ENCODE results near the gene PDCD5.

PDCD5 gene

GRCh38 chr19:32599736-32600157 is 18.8 kb downstream of the PDCD5 start:
- peak; percentile 86 for DNase-seq (ENCODE audit: low read depth)
- TF ChIP-seq, protein P1, sequence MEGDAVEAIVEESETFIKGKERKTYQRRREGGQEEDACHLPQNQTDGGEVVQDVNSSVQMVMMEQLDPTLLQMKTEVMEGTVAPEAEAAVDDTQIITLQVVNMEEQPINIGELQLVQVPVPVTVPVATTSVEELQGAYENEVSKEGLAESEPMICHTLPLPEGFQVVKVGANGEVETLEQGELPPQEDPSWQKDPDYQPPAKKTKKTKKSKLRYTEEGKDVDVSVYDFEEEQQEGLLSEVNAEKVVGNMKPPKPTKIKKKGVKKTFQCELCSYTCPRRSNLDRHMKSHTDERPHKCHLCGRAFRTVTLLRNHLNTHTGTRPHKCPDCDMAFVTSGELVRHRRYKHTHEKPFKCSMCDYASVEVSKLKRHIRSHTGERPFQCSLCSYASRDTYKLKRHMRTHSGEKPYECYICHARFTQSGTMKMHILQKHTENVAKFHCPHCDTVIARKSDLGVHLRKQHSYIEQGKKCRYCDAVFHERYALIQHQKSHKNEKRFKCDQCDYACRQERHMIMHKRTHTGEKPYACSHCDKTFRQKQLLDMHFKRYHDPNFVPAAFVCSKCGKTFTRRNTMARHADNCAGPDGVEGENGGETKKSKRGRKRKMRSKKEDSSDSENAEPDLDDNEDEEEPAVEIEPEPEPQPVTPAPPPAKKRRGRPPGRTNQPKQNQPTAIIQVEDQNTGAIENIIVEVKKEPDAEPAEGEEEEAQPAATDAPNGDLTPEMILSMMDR (conservative IDR thresholded peaks at IDR 0.05; ENCODE audit: low read depth, low read length): peak; percentile 79
- no peak overlapping the region for H3K4me3 ChIP-seq (ENCODE audit: low read depth, low read length)

- TF ChIP-seq, protein P1 (conservative IDR thresholded peaks at IDR 0.05; ENCODE audit: low read depth, low read length): no peak
- no peak overlapping the region for H3K4me3 ChIP-seq (ENCODE audit: low read depth, low read length)
- no peak for DNase-seq (ENCODE audit: low read depth)
Observed at GRCh38 chr19:32603961-32604360, 23.0 kb downstream of the PDCD5 start.

- TF ChIP-seq, protein P1 (conservative IDR thresholded peaks at IDR 0.05; ENCODE audit: low read depth, low read length): no peak
- DNase-seq (ENCODE audit: low read depth): no peak
- no peak overlapping the region for H3K4me3 ChIP-seq (ENCODE audit: low read depth, low read length)
Observed at GRCh38 chr19:32605544-32605943, 24.6 kb downstream of the PDCD5 start.

DNA sequence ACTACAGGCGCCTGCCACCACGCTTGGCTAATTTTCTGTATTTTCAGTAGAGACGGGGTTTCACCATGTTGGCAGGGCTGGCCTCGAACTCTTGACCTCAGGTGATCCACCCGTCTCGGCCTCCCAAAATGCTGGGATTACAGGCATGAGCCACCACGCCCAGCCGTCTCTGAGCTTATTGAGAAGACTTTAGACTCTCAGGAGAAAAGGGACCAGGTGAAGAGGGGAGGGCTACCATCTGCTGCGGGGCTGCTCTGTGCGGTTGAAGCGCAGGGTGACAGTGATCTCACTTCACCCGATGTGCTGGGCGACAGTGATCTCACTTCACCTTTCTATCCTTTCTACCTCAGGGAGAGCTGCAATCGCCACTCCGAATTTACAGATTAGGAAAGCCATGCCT is 25.3 kb downstream of the PDCD5 start:
- no peak overlapping the region for H3K4me3 ChIP-seq (ENCODE audit: low read depth, low read length)
- no peak for DNase-seq (ENCODE audit: low read depth)
- TF ChIP-seq, protein P1 (conservative IDR thresholded peaks at IDR 0.05; ENCODE audit: low read depth, low read length): no peak

GRCh38 chr19:32607479-32607878 is 26.5 kb downstream of the PDCD5 start:
- DNase-seq (ENCODE audit: low read depth): no peak
- TF ChIP-seq, protein P1 (conservative IDR thresholded peaks at IDR 0.05; ENCODE audit: low read depth, low read length): no peak
- no peak overlapping the region for H3K4me3 ChIP-seq (ENCODE audit: low read depth, low read length)

GRCh38 chr19:32611161-32611560 is 30.2 kb downstream of the PDCD5 start:
- DNase-seq (ENCODE audit: low read depth): peak; percentile 97
- no peak overlapping the region for H3K4me3 ChIP-seq (ENCODE audit: low read depth, low read length)
- TF ChIP-seq, protein P1 (conservative IDR thresholded peaks at IDR 0.05; ENCODE audit: low read depth, low read length): no peak

DNA sequence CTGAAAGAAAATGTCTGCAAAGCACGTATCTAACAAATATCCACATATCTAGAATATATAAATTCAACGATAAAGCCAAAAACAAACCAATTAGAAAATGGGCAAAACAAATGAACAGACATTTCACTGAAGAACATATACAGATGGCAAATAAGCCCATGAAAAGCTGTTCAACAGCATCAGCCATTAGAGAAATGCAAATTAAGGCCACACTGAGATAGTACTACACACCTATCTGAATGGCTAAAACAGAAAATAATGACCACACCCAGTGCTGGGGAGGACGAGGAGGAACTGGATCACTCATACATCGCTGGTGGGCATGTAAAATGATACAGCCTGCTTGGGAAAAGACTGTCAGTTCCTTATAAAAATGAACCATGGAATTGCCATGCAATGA is 32.0 kb downstream of the PDCD5 start:
- no peak for DNase-seq (ENCODE audit: low read depth)
- TF ChIP-seq, protein P1 (conservative IDR thresholded peaks at IDR 0.05; ENCODE audit: low read depth, low read length): no peak
- no peak overlapping the region for H3K4me3 ChIP-seq (ENCODE audit: low read depth, low read length)

Data from choroid plexus epithelial cell (primary cell).